ENCODE measurements around the gene MTHFD1L.

MTHFD1L gene

GRCh38 chr6:150930841-150931240 lies 65.3 kb downstream of the MTHFD1L start:
- Histone ChIP-seq H3K36me3 (ENCODE audit: low read depth) (peaks cover 77% of the 10 kb centered on the region), H3K27me3 (ENCODE audit: insufficient read depth, poor library complexity, severe bottlenecking) (no peaks in the 10 kb centered on the region), H3K9me3 (ENCODE audit: severe bottlenecking) (no peaks in the 10 kb centered on the region), H3K27ac (ENCODE audit: poor library complexity, severe bottlenecking) (no peak overlapping the region), H3K4me1 (ENCODE audit: insufficient read depth, poor library complexity, severe bottlenecking) (no peaks in the 10 kb centered on the region), H3K4me3 (ENCODE audit: severe bottlenecking) (no peak overlapping the region)
- TF ChIP-seq CTCF (IDR thresholded peaks at IDR 0.05; ENCODE audit: poor library complexity, severe bottlenecking): no peak
- ATAC-seq (ENCODE audit: low read depth): no peak
- DNase-seq (ENCODE audit: low spot score): no peak

- no peaks in the 10 kb centered on the region for H3K4me1 ChIP-seq (ENCODE audit: insufficient read depth, poor library complexity, severe bottlenecking)
- no peak overlapping the region for H3K27ac ChIP-seq (ENCODE audit: poor library complexity, severe bottlenecking)
- peaks cover 74% of the 10 kb centered on the region for H3K36me3 ChIP-seq (ENCODE audit: low read depth)
- no peak for ATAC-seq (ENCODE audit: low read depth)
- no peaks in the 10 kb centered on the region for H3K27me3 ChIP-seq (ENCODE audit: insufficient read depth, poor library complexity, severe bottlenecking)
- no peak for DNase-seq (ENCODE audit: low spot score)
- no peak for TF ChIP-seq CTCF (IDR thresholded peaks at IDR 0.05; ENCODE audit: poor library complexity, severe bottlenecking)
- no peaks in the 10 kb centered on the region for H3K9me3 ChIP-seq (ENCODE audit: severe bottlenecking)
- H3K4me3 ChIP-seq (ENCODE audit: severe bottlenecking): no peak overlapping the region
These were observed 65.9 kb downstream of the MTHFD1L start for GRCh38 chr6:150931405-150931804.

GRCh38 chr6:150932996-150933395 lies 67.5 kb downstream of the MTHFD1L start:
- ATAC-seq (ENCODE audit: low read depth) (no peak), DNase-seq (ENCODE audit: low spot score) (no peak)
- H3K4me3 ChIP-seq (ENCODE audit: severe bottlenecking): no peak overlapping the region
- H3K36me3 ChIP-seq (ENCODE audit: low read depth): peaks cover 74% of the 10 kb centered on the region
- no peak for TF ChIP-seq CTCF (IDR thresholded peaks at IDR 0.05; ENCODE audit: poor library complexity, severe bottlenecking)
- H3K9me3 ChIP-seq (ENCODE audit: severe bottlenecking): no peaks in the 10 kb centered on the region
- H3K27me3 ChIP-seq (ENCODE audit: insufficient read depth, poor library complexity, severe bottlenecking): no peaks in the 10 kb centered on the region
- H3K27ac ChIP-seq (ENCODE audit: poor library complexity, severe bottlenecking): no peak overlapping the region
- no peaks in the 10 kb centered on the region for H3K4me1 ChIP-seq (ENCODE audit: insufficient read depth, poor library complexity, severe bottlenecking)

GRCh38 chr6:150934380-150934779 lies 68.9 kb downstream of the MTHFD1L start:
- no peak for TF ChIP-seq CTCF (IDR thresholded peaks at IDR 0.05; ENCODE audit: poor library complexity, severe bottlenecking)
- peak; percentile 46; the same call in 1 of the 3 replicates for ATAC-seq (ENCODE audit: low read depth)
- Histone ChIP-seq H3K36me3 (ENCODE audit: low read depth) (peaks cover 78% of the 10 kb centered on the region), H3K9me3 (ENCODE audit: severe bottlenecking) (no peaks in the 10 kb centered on the region), H3K4me1 (ENCODE audit: insufficient read depth, poor library complexity, severe bottlenecking) (no peaks in the 10 kb centered on the region), H3K4me3 (ENCODE audit: severe bottlenecking) (no peak overlapping the region), H3K27me3 (ENCODE audit: insufficient read depth, poor library complexity, severe bottlenecking) (no peaks in the 10 kb centered on the region), H3K27ac (ENCODE audit: poor library complexity, severe bottlenecking) (no peak overlapping the region)
- no peak for DNase-seq (ENCODE audit: low spot score)

- ATAC-seq (ENCODE audit: low read depth): no peak
- no peak overlapping the region for H3K27ac ChIP-seq (ENCODE audit: poor library complexity, severe bottlenecking)
- DNase-seq (ENCODE audit: low spot score): no peak
- H3K27me3 ChIP-seq (ENCODE audit: insufficient read depth, poor library complexity, severe bottlenecking): no peaks in the 10 kb centered on the region
- H3K36me3 ChIP-seq (ENCODE audit: low read depth): peaks cover 69% of the 10 kb centered on the region
- H3K9me3 ChIP-seq (ENCODE audit: severe bottlenecking): no peaks in the 10 kb centered on the region
- H3K4me3 ChIP-seq (ENCODE audit: severe bottlenecking): no peak overlapping the region
- TF ChIP-seq CTCF (IDR thresholded peaks at IDR 0.05; ENCODE audit: poor library complexity, severe bottlenecking): no peak
- no peaks in the 10 kb centered on the region for H3K4me1 ChIP-seq (ENCODE audit: insufficient read depth, poor library complexity, severe bottlenecking)
These were observed 70.6 kb downstream of the MTHFD1L start for GRCh38 chr6:150936021-150936555.
